ENCODE results near the gene GAPDH. TPM values are rescaled to one million over a fixed set of nuclear protein-coding genes. Genes with fewer than 3 reads are reported as not detected.

Gene GAPDH
- total RNA-seq, 1 donor from 2014 or later: 2,297 TPM

- TF ChIP-seq CTCF (IDR thresholded peaks at IDR 0.05) (no peak), POLR2AphosphoS5 (IDR thresholded peaks at IDR 0.05; ENCODE audit: insufficient read depth in 1 of 2, low read depth in 1 of 2) (no peak), POLR2A (IDR thresholded peaks at IDR 0.05) (no peak)
- no peak for DNase-seq (ENCODE audit: extremely low spot score in 2 of 2)
- intact Hi-C loops (cut with DNase I): no loop called here
- Histone ChIP-seq H3K36me3 (peaks cover 0 to 10% of the 10 kb centered on the region in 2 donors), H3K9me3 (no peaks in the 10 kb centered on the region), H3K27ac (no peak overlapping the region), H3K27me3 (no peaks in the 10 kb centered on the region), H3K4me3 (no peak overlapping the region), H3K4me1 (no peaks in the 10 kb centered on the region)
Observed at GRCh38 chr12:6507102-6507998, 27.0 kb upstream of the GAPDH start.

GRCh38 chr12:6508087-6508486 is 26.2 kb upstream of the GAPDH start:
- Histone ChIP-seq H3K27me3 (no peaks in the 10 kb centered on the region), H3K9me3 (no peaks in the 10 kb centered on the region), H3K4me1 (no peaks in the 10 kb centered on the region), H3K36me3 (peaks cover 0 to 18% of the 10 kb centered on the region in 2 donors), H3K4me3 (no peak overlapping the region), H3K27ac (no peak overlapping the region)
- no peak for DNase-seq (ENCODE audit: extremely low spot score in 2 of 2)
- TF ChIP-seq POLR2A (IDR thresholded peaks at IDR 0.05) (no peak), POLR2AphosphoS5 (IDR thresholded peaks at IDR 0.05; ENCODE audit: insufficient read depth in 1 of 2, low read depth in 1 of 2) (no peak)
- intact Hi-C loops (cut with DNase I): no loop called here

GRCh38 chr12:6520186-6520585 is 14.1 kb upstream of the GAPDH start:
- H3K9me3 ChIP-seq: no peaks in the 10 kb centered on the region
- H3K4me3 ChIP-seq: no peak overlapping the region
- intact Hi-C loops (cut with DNase I): no loop called here
- DNase-seq (ENCODE audit: extremely low spot score in 2 of 2): no peak
- H3K36me3 ChIP-seq: peaks cover 0 to 80% of the 10 kb centered on the region in 2 donors
- no peaks in the 10 kb centered on the region for H3K27me3 ChIP-seq
- TF ChIP-seq POLR2A (IDR thresholded peaks at IDR 0.05) (no peak), CTCF (IDR thresholded peaks at IDR 0.05) (no peak), POLR2AphosphoS5 (IDR thresholded peaks at IDR 0.05; ENCODE audit: insufficient read depth in 1 of 2, low read depth in 1 of 2) (no peak)
- H3K4me1 ChIP-seq: no peaks in the 10 kb centered on the region
- H3K27ac ChIP-seq: no peak overlapping the region

GRCh38 chr12:6522193-6522592 is 12.1 kb upstream of the GAPDH start:
- Histone ChIP-seq H3K9me3 (no peaks in the 10 kb centered on the region), H3K27ac (no peak overlapping the region), H3K4me3 (no peak overlapping the region), H3K27me3 (no peaks in the 10 kb centered on the region), H3K36me3 (peaks cover 0 to 83% of the 10 kb centered on the region in 2 donors), H3K4me1 (no peaks in the 10 kb centered on the region)
- TF ChIP-seq POLR2AphosphoS5 (IDR thresholded peaks at IDR 0.05; ENCODE audit: insufficient read depth in 1 of 2, low read depth in 1 of 2) (no peak), CTCF (IDR thresholded peaks at IDR 0.05) (no peak), POLR2A (IDR thresholded peaks at IDR 0.05) (no peak)
- no peak for DNase-seq (ENCODE audit: extremely low spot score in 2 of 2)
- intact Hi-C loops (cut with DNase I): no loop called here

- no peaks in the 10 kb centered on the region for H3K27me3 ChIP-seq
- no peaks in the 10 kb centered on the region for H3K4me1 ChIP-seq
- TF ChIP-seq POLR2A (IDR thresholded peaks at IDR 0.05) (no peak), POLR2AphosphoS5 (IDR thresholded peaks at IDR 0.05; ENCODE audit: insufficient read depth in 1 of 2, low read depth in 1 of 2) (no peak)
- DNase-seq (ENCODE audit: extremely low spot score in 2 of 2): no peak
- no peak overlapping the region for H3K4me3 ChIP-seq
- no peaks in the 10 kb centered on the region for H3K9me3 ChIP-seq
- H3K36me3 ChIP-seq: peaks cover 0 to 83% of the 10 kb centered on the region in 2 donors
- no peak overlapping the region for H3K27ac ChIP-seq
- intact Hi-C loops (cut with DNase I): no loop called here
Observed at GRCh38 chr12:6523708-6524107, 10.6 kb upstream of the GAPDH start.

- intact Hi-C loops (cut with DNase I): no loop called here
- H3K9me3 ChIP-seq: no peaks in the 10 kb centered on the region
- H3K27ac ChIP-seq: no peak overlapping the region
- no peak for TF ChIP-seq POLR2AphosphoS5 (IDR thresholded peaks at IDR 0.05; ENCODE audit: insufficient read depth in 1 of 2, low read depth in 1 of 2)
- H3K4me3 ChIP-seq: no peak overlapping the region
- no peaks in the 10 kb centered on the region for H3K4me1 ChIP-seq
- no peaks in the 10 kb centered on the region for H3K27me3 ChIP-seq
- peaks cover 0 to 93% of the 10 kb centered on the region in 2 donors for H3K36me3 ChIP-seq
- no peak for DNase-seq (ENCODE audit: extremely low spot score in 2 of 2)
Observed at GRCh38 chr12:6524648-6525047, 9.7 kb upstream of the GAPDH start.
